ENCODE data around the gene HARBI1.

The HARBI1 gene

GRCh38 chr11:46554213-46555147 lies 62.5 kb downstream of the HARBI1 start:
- DNase-seq (ENCODE audit: low read depth in 3 of 3): no peak

GRCh38 chr11:46553814-46554212 lies 63.2 kb downstream of the HARBI1 start:
- DNase-seq (ENCODE audit: low read depth in 3 of 3): no peak
